Measurements from ENCODE around the gene HDX. TPM values are rescaled to one million over a fixed set of nuclear protein-coding genes. Genes with fewer than 3 reads are reported as not detected.
A peak's percentile ranks its signal among the peaks of the same experiment; 100 is the strongest.

HDX gene
- total and polyA plus RNA-seq, 8 donors, result under 0.01 to 5.7 (median 1.1) TPM

- Histone ChIP-seq H3K27me3 (no peaks in the 10 kb centered on the region), H3K36me3 (no peaks in the 10 kb centered on the region), H3K27ac (no peak overlapping the region), H3K4me1 (no peaks in the 10 kb centered on the region), H3K9me3 (peaks cover 0 to 9% (median 6%) of the 10 kb centered on the region in 4 donors), H3K4me3 (no peak overlapping the region)
- intact Hi-C loops (cut with DNase I; ENCODE audit: low total_unique reads), result no loop called here
- TF ChIP-seq POLR2AphosphoS5 (IDR thresholded peaks at IDR 0.05), result no peak
- TF ChIP-seq CTCF (IDR thresholded peaks at IDR 0.05), result no peak
- no peak for TF ChIP-seq EP300 (IDR thresholded peaks at IDR 0.05)
- TF ChIP-seq POLR2A (IDR thresholded peaks at IDR 0.05), result no peak
- no peak for DNase-seq
- WGBS, 5 donors, result 66 to 96% (median 79%) methylated on average over 3 of the region's 3 CpGs
Observed at GRCh38 chrX:84487365-84488353, 14.6 kb downstream of the HDX start.

GRCh38 chrX:84479086-84479485 is 23.2 kb downstream of the HDX start:
- WGBS, 5 donors, result 76 to 93% (median 90%) methylated on average over 2 of the region's 2 CpGs
- peaks cover 0 to 12% (median 6%) of the 10 kb centered on the region in 4 donors for H3K9me3 ChIP-seq
- no peak overlapping the region for H3K27ac ChIP-seq
- DNase-seq, result no peak
- H3K4me3 ChIP-seq, result no peak overlapping the region
- H3K4me1 ChIP-seq, result no peaks in the 10 kb centered on the region
- peaks cover 0 to 2% (median 0%) of the 10 kb centered on the region in 3 donors for H3K27me3 ChIP-seq
- intact Hi-C loops (cut with DNase I; ENCODE audit: low total_unique reads), result no loop called here
- H3K36me3 ChIP-seq, result no peaks in the 10 kb centered on the region
- TF ChIP-seq POLR2A (IDR thresholded peaks at IDR 0.05), result no peak
- no peak for TF ChIP-seq EP300 (IDR thresholded peaks at IDR 0.05)
- no peak for TF ChIP-seq POLR2AphosphoS5 (IDR thresholded peaks at IDR 0.05)
- no peak for TF ChIP-seq CTCF (IDR thresholded peaks at IDR 0.05)

GRCh38 chrX:84477114-84477513 is 25.1 kb downstream of the HDX start:
- intact Hi-C loops (cut with DNase I; ENCODE audit: low total_unique reads), result no loop called here
- TF ChIP-seq POLR2A (IDR thresholded peaks at IDR 0.05) (no peak), CTCF (IDR thresholded peaks at IDR 0.05) (no peak), EP300 (IDR thresholded peaks at IDR 0.05) (no peak)
- Histone ChIP-seq H3K4me1 (no peaks in the 10 kb centered on the region), H3K27me3 (peaks cover 0 to 4% (median 0%) of the 10 kb centered on the region in 3 donors), H3K27ac (no peak overlapping the region), H3K36me3 (no peaks in the 10 kb centered on the region), H3K4me3 (no peak overlapping the region), H3K9me3 (no peaks in the 10 kb centered on the region)
- DNase-seq, result no peak

GRCh38 chrX:84475596-84475995 is 26.7 kb downstream of the HDX start:
- Histone ChIP-seq H3K27me3 (peaks cover 0 to 4% (median 0%) of the 10 kb centered on the region in 3 donors), H3K27ac (no peak overlapping the region)
- WGBS, 5 donors, result 37 to 59% (median 51%) methylated on average over 2 of the region's 2 CpGs

More at GRCh38 chrX:84475596-84475995, 26.7 kb downstream of the HDX start:
- no peak for TF ChIP-seq EP300 (IDR thresholded peaks at IDR 0.05)
- no peak for TF ChIP-seq CTCF (IDR thresholded peaks at IDR 0.05)
- TF ChIP-seq POLR2A (IDR thresholded peaks at IDR 0.05), result no peak
- TF ChIP-seq POLR2AphosphoS5 (IDR thresholded peaks at IDR 0.05), result no peak
- H3K36me3 ChIP-seq, result no peaks in the 10 kb centered on the region
- no peaks in the 10 kb centered on the region for H3K4me1 ChIP-seq
- no peak overlapping the region for H3K4me3 ChIP-seq
- DNase-seq, result peak in 1 of 2 donors; percentile 5
- intact Hi-C loops (cut with DNase I; ENCODE audit: low total_unique reads), result no loop called here
- no peaks in the 10 kb centered on the region for H3K9me3 ChIP-seq

All from stomach (tissue), 9 donors.